Stimulated activated CD4-positive, alpha-beta T cell treated with anti-CD3 and anti-CD28 coated beads, Interleukin-1b, Interleukin-23, amount 100 ng/mL, for 24 hours (primary cell): ENCODE measurements around the gene PPP6R3.
"Not testable (repeated sequence)": the region's sequence is repeated elsewhere in the genome, so short reads cannot be mapped to it uniquely, and the experiment has no call there.

Experiments used
- DNase-seq, 4 experiments: peaks; one replicate each; pipeline ENCODE4 v3.0.0-alpha.2; 2020; ENCODE audit warnings: low read depth in 4 of 4, low spot score in 1 of 4

The PPP6R3 gene

GRCh38 chr11:68433541-68433940 is 27.0 kb upstream of the PPP6R3 start:
- no peak for DNase-seq

- DNase-seq = not testable (repeated sequence)
Measured at GRCh38 chr11:68434159-68434558, 26.4 kb upstream of the PPP6R3 start.

GRCh38 chr11:68436162-68436888 is 24.2 kb upstream of the PPP6R3 start:
- no peak for DNase-seq

- DNase-seq = no peak
Measured at GRCh38 chr11:68436985-68437926, 23.3 kb upstream of the PPP6R3 start.

- no peak for DNase-seq
Measured at GRCh38 chr11:68437927-68438657, 22.5 kb upstream of the PPP6R3 start.

GRCh38 chr11:68438658-68439259 is 21.8 kb upstream of the PPP6R3 start:
- no peak for DNase-seq

- no peak for DNase-seq
Measured at GRCh38 chr11:68439355-68440065, 21.0 kb upstream of the PPP6R3 start.

GRCh38 chr11:68440224-68440623 is 20.3 kb upstream of the PPP6R3 start:
- no peak for DNase-seq

- DNase-seq = no peak
Measured at GRCh38 chr11:68441466-68442230, 18.9 kb upstream of the PPP6R3 start.

- DNase-seq = no peak
Measured at GRCh38 chr11:68442433-68442832, 18.1 kb upstream of the PPP6R3 start.

- DNase-seq = no peak
Measured at GRCh38 chr11:68444566-68444965, 16.0 kb upstream of the PPP6R3 start.

- no peak for DNase-seq
Measured at GRCh38 chr11:68445531-68446035, 15.0 kb upstream of the PPP6R3 start.

- DNase-seq = no peak
Measured at GRCh38 chr11:68446046-68446725, 14.4 kb upstream of the PPP6R3 start.

GRCh38 chr11:68447015-68447801 is 13.3 kb upstream of the PPP6R3 start:
- DNase-seq = peak; percentile 44 to 62 (median 58)

GRCh38 chr11:68447914-68448313 is 12.6 kb upstream of the PPP6R3 start:
- DNase-seq = not testable (repeated sequence)

- no peak for DNase-seq
Measured at GRCh38 chr11:68448604-68449011, 11.9 kb upstream of the PPP6R3 start.

- DNase-seq = no peak
Measured at GRCh38 chr11:68449951-68450350, 10.6 kb upstream of the PPP6R3 start.

GRCh38 chr11:68450711-68451110 is 9.8 kb upstream of the PPP6R3 start:
- DNase-seq = no peak
